Measurements from ENCODE around the gene OLA1. TPM values are rescaled to one million over a fixed set of nuclear protein-coding genes. Genes with fewer than 3 reads are reported as not detected.

The OLA1 gene
- total RNA-seq, 2 donors from 2014 or later, result 75.6 to 92.8 TPM

DNA sequence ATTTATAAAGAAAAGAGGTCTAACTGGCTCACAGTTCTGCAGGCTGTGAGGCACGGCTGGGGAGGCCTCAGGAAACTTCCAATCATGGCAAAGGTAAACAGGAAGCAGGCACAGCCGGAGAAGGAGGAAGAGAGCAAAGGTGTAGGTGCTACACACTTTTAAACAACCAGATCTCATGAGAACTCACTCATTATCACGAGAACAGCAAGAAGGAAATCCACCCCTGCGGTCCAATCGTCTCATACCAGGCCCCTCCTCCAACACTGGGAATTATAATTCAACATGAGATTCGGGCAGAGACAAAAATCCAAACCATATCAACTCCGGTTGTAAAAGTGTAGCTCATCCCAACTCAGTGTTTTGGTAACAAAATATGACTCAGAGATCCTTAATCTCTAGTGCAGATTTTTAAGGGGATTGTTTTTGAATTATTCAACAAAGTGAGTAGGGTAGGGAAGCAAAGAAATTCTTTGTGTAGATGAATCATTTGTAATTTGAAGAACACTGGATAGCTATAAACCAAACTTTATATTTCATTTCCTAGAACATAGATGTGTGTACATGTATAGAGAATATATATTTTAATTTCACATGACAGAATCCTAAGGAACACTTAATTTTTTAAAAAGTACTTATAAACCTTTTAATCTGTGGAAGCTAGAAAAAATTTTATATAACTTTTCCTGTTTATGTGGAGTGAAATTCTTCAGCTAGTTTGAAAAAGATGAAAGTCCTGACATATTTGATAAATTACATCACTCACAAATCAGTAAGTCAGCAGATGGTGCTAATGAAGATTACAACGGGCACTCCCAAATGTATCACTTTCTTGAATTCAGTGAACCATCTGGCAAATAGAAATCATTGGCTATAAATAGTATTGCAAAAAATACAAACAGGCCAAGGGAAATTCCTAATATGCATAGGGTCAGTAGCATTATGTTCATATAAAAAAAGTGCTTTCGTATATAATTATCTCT lies 130.1 kb downstream of the OLA1 start:
- no peaks in the 10 kb centered on the region for H3K36me3 ChIP-seq
- no peak overlapping the region for H3K4me3 ChIP-seq
- DNase-seq, result no peak
- no peaks in the 10 kb centered on the region for H3K27me3 ChIP-seq
- H3K9ac ChIP-seq (ENCODE audit: low read depth in 2 of 2, low read length in 2 of 2), result no peak overlapping the region
- no peaks in the 10 kb centered on the region for H3K9me3 ChIP-seq
- intact Hi-C loops (cut with DNase I), result no loop called here
- no peak overlapping the region for H3K27ac ChIP-seq
- TF ChIP-seq, protein P1, sequence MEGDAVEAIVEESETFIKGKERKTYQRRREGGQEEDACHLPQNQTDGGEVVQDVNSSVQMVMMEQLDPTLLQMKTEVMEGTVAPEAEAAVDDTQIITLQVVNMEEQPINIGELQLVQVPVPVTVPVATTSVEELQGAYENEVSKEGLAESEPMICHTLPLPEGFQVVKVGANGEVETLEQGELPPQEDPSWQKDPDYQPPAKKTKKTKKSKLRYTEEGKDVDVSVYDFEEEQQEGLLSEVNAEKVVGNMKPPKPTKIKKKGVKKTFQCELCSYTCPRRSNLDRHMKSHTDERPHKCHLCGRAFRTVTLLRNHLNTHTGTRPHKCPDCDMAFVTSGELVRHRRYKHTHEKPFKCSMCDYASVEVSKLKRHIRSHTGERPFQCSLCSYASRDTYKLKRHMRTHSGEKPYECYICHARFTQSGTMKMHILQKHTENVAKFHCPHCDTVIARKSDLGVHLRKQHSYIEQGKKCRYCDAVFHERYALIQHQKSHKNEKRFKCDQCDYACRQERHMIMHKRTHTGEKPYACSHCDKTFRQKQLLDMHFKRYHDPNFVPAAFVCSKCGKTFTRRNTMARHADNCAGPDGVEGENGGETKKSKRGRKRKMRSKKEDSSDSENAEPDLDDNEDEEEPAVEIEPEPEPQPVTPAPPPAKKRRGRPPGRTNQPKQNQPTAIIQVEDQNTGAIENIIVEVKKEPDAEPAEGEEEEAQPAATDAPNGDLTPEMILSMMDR (IDR thresholded peaks at IDR 0.05), result no peak
- no peaks in the 10 kb centered on the region for H3K4me1 ChIP-seq

DNA sequence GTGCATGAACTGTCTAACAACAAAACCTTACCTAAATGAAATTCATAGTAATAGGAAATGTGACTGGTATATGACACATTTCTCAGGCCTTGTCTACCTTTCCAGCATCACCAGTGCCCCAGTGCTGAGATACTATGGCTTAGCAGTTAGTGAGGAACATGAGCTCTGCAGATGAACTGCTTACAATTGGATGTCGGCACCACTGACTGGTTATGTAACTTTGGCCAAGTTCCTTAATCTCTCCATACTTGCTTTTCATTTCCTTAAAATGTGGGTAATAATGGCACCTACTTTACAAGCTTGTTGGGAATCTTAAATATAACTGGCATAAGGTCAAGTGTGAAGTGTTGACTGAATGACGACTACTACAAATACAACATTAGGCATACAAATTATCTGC lies 136.3 kb downstream of the OLA1 start:
- intact Hi-C loops (cut with DNase I), result no loop called here
- Histone ChIP-seq H3K4me3 (no peak overlapping the region), H3K4me1 (no peaks in the 10 kb centered on the region), H3K9ac (ENCODE audit: low read depth in 2 of 2, low read length in 2 of 2) (no peak overlapping the region), H3K27me3 (no peaks in the 10 kb centered on the region), H3K36me3 (no peaks in the 10 kb centered on the region), H3K27ac (no peak overlapping the region), H3K9me3 (no peaks in the 10 kb centered on the region)
- TF ChIP-seq, protein P1 (IDR thresholded peaks at IDR 0.05), result no peak
- DNase-seq, result no peak

DNA sequence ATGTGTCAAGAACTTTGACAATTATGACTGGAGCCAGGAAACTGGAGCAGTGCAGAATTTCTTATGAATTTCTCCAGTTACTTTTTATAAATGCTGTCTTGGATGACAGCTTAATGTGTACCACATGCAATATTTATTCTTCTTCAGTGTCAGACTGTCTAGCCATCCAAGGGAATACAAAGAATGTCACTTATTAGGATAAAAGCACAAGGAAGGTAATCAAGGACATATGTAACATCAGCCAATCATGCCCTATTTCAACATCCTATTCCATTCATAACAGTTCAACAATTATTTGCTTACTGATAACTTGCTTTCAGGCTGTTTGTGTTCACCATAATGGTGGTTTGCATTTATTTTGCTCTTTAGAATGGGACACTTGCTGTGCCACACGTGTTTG lies 139.8 kb downstream of the OLA1 start:
- no peak overlapping the region for H3K27ac ChIP-seq
- no peaks in the 10 kb centered on the region for H3K27me3 ChIP-seq
- DNase-seq, result no peak
- H3K4me3 ChIP-seq, result no peak overlapping the region
- H3K9me3 ChIP-seq, result no peaks in the 10 kb centered on the region
- no peaks in the 10 kb centered on the region for H3K4me1 ChIP-seq
- H3K9ac ChIP-seq (ENCODE audit: low read depth in 2 of 2, low read length in 2 of 2), result no peak overlapping the region
- H3K36me3 ChIP-seq, result no peaks in the 10 kb centered on the region
- intact Hi-C loops (cut with DNase I), result no loop called here
- TF ChIP-seq, protein P1 (IDR thresholded peaks at IDR 0.05), result no peak

DNA sequence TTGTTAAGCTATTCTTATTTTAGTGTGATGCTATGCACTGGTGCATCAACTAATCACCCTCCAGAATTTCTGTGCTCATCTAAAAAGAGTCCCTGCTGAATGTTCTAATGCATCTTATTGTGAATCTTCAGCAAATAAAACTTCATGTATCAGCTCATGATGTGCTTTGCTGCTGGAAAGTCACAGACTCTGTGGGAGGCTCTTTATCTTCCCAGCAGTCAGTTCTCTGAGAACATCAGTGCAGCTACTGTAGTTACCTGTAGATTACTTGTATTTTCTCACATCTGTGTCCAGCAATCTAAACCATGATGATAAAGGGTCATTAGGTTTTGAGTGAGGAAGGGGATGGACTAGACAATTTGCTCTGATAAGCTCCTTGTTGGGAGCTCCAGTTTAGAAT lies 141.6 kb downstream of the OLA1 start:
- no peak for DNase-seq
- Histone ChIP-seq H3K4me3 (no peak overlapping the region), H3K27ac (no peak overlapping the region), H3K4me1 (no peaks in the 10 kb centered on the region), H3K36me3 (no peaks in the 10 kb centered on the region), H3K9me3 (no peaks in the 10 kb centered on the region), H3K27me3 (no peaks in the 10 kb centered on the region), H3K9ac (ENCODE audit: low read depth in 2 of 2, low read length in 2 of 2) (no peak overlapping the region)
- TF ChIP-seq, protein P1 (IDR thresholded peaks at IDR 0.05), result no peak
- intact Hi-C loops (cut with DNase I), result no loop called here

DNA sequence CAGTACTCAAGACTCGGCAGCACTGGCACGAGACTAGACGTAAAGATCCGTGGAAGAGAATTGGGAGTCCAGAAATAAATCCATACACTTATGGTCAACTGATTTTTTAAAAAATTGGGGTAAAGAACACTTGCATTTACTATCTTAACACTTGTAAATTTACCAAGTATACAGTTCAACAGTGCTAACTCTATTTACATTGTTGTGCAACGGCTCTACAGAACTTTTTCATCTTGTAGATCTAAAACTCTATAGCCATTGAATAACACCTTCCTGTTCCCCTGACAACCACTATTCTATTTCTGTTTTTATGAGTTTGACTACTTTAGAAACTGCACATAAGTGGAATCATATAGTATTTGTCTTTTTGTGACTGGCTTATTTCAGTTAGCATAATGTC lies 153.8 kb downstream of the OLA1 start:
- no peaks in the 10 kb centered on the region for H3K27me3 ChIP-seq
- no peaks in the 10 kb centered on the region for H3K4me1 ChIP-seq
- DNase-seq, result no peak
- TF ChIP-seq, protein P1 (IDR thresholded peaks at IDR 0.05), result no peak
- H3K27ac ChIP-seq, result no peak overlapping the region
- intact Hi-C loops (cut with DNase I), result no loop called here
- no peaks in the 10 kb centered on the region for H3K9me3 ChIP-seq
- no peak overlapping the region for H3K4me3 ChIP-seq
- no peaks in the 10 kb centered on the region for H3K36me3 ChIP-seq
- no peak overlapping the region for H3K9ac ChIP-seq (ENCODE audit: low read depth in 2 of 2, low read length in 2 of 2)
